HG02610 (cell line): Measurements from ENCODE around the gene SIRPG.
"Not testable (repeated sequence)": the region's sequence is repeated elsewhere in the genome, so short reads cannot be mapped to it uniquely, and the experiment has no call there.

ENCODE experiments used
- ATAC-seq: cut with Tn5 transposase; IDR thresholded peaks from one replicate; pipeline ENCODE4 v1.9.1; 2021; ENCODE audit warnings: mild to moderate bottlenecking, moderate library complexity; ENCODE audit not compliant: unreplicated experiment

Gene SIRPG

GRCh38 chr20:1657556-1658334, at the start of gene SIRPG:
SIRPG (minus strand) TSS chr20:1657779; CDS start chr20:1657714, 65 bp downstream.
- ATAC-seq, result no peak

GRCh38 chr20:1706887-1707286, 49.3 kb upstream of the SIRPG start:
- not testable (repeated sequence) for ATAC-seq

- no peak for ATAC-seq
Measured at GRCh38 chr20:1706079-1706478, 48.5 kb upstream of the SIRPG start.

DNA sequence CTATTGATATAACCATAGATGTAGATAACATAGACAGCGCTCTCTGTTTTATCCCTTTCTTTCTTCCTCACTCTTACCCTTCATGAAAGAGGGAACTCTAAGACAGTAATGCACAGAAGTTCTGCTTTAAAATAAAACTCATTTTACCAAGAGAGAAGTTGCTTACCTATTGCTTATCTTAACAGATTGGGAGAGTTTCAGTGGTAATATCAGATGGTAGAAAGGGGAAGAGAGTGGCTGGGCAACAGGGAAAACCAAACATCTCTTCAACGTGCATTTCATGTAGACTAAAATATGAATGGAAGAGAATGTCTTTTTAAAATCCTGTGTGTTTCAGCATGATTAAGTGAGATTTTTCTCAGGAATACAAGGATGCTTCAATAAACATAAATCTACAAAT, 45.3 kb upstream of the SIRPG start:
- ATAC-seq, result no peak

- ATAC-seq, result no peak
Measured at GRCh38 chr20:1702328-1702727, 44.7 kb upstream of the SIRPG start.

DNA sequence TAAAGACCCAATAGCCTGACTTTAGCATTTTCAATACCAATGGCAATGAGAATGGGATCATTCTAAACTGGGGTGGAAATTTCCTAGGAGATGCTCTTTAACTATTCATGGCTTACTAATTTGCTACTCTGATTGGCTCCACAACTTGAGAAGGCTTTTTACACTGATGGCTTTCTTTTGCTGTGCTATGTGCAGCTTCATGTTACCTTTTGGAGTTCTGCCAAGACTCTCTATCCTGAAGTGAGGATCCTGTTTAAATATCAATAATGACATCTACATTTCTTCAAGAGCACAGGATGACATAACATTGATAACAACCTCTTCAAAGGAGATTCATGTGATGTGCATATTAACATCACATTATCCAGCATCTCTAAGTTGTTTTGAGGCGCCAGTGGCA, 43.4 kb upstream of the SIRPG start:
- ATAC-seq, result no peak

DNA sequence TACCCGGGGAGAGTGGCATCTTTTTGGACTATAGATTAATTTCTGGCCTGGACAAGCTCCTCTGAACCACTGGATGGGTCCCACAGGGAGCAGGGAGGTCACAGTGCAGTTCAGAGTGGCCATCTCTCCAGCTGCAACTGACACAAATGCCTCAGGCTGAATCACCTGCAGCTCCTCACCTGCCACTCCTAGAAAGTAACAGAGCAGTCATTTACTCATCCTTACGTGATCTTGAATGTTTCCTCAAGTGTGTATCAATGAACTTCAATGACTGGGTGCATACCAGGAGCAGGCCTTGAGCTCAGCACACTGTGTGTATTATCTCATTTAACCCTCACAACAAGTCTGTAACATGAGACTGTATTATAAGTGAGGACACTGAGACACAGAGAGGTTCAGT, 40.0 kb upstream of the SIRPG start:
- no peak for ATAC-seq

DNA sequence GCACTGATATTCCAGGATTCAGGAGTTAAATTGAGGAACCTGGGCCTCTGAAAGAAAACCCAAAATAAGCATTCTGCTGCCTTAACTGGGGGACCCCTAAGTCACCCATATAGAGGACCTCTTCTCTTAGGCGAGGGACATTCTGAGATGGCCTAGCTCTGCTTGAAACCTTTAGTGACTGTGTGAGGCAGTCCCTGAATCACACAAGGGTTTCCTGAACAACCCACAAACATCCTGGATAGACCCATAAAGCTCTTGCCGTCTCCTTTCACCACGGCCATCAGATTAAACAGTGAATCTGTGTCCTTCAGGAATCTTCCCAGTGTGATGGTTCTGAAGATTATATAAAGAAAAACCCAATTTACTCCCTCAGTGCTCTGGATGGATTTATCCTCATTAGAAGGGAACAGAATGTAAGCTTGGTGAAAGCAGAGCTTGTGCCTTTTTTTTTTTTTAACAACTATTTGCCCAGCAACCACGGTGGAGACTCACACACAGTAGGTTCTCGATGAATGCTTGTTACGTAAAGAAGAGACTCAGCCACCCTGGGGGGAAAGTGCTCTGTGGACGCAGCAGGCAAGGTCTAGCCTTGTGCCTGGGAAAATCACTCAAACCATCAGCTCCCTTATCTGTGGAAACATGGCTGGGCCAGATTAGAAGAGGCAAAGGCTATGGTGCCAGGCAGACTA, 39.1 kb upstream of the SIRPG start:
- ATAC-seq, result no peak

- ATAC-seq, result no peak
Measured at GRCh38 chr20:1694672-1695071, 37.1 kb upstream of the SIRPG start.

GRCh38 chr20:1693427-1693826, 35.8 kb upstream of the SIRPG start:
- ATAC-seq, result no peak

DNA sequence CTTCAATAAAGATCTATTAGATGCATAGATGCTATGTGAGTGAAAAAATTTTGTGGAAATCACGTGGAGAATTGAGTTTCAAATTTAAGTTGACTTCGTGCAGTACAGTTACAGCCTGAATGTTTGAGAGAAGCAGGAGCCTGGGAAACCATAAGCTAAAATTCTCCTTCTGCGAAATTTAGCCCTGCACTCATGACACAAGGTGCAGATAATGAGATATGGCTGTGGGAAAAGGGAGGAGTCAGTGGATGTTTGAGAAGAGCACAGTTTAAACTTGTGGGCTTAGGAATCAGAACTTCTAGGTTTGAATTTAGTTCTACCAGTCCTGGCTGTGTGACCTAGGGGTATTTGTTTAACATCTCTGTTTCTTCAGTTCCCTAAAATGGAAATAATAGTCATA, 32.1 kb upstream of the SIRPG start:
- ATAC-seq, result no peak

GRCh38 chr20:1688886-1689538, 31.4 kb upstream of the SIRPG start:
- no peak for ATAC-seq

DNA sequence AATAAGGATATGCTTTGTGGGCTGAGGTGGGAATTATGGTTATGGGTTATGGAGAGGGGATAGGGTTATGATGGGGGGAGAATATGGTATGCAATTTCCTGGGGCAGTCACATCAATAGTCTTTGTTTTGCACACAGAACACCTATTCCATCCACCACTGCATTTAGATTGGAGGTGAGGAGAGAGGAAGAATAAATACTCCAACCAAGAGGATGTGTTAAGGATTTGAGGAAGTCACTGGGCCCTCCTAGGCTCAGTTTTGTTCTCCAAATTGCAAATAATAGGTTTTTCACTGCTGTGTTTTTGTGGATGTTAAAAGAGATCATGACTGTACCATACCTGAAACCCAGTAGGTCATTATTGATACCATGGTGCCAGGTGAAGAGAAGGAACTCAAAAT, 29.5 kb upstream of the SIRPG start:
- no peak for ATAC-seq

- ATAC-seq, result no peak
Measured at GRCh38 chr20:1686151-1686748, 28.7 kb upstream of the SIRPG start.

DNA sequence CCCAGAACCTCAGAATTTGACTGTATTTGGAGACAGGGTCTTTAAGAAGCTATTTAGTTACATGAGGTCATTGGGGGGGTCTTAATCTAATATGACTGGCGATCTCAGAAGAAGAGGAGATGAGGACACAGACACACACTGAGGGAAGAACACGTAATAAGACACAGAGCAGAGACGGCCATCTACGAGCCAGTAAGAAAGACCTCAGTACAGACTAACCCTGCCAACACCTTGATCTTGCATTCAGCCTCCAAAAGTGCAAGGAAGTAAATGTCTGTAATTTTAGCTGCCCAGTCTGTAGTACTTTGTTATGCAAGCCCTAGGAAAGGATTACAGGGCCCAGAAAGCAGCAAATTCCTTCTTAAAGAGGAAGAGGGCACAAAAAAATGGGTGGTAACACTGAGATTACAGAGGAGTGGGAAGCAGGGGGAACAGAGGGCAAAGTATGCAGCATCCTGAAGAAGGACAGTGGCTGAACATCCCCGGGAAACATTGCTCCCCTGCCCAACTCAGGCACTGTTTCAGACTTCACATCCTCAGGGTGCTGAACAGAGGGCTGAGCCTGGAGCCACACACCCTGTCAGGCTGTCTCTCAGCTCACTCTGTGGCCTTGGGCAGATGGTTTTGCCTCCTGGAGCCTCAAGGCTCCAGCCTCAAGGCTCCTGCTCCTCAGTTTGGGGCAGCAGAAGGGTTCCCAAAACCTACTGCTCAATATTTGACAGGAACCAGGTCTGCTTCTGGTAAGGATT, 27.9 kb upstream of the SIRPG start:
- ATAC-seq, result no peak

DNA sequence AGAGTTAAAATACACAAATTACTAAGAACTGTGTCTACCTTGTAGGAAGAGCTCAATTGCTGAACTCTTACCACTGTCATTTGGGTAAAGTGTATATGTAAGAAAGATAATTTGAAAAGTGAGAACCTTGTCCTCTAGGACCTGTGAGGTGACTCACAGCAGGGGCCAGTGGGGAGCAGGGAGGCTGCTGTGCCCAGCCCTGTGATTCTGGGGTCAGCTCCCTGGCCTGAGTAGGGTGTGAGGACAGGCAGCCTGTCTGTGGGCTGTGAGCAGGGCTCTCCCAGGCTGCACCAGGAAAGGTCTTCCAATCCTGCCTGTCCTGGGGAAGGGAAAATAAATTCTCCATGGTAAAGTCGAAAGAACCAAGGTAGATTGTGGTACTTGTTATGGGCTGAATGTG, 27.3 kb upstream of the SIRPG start:
- no peak for ATAC-seq

GRCh38 chr20:1676650-1677049, 19.1 kb upstream of the SIRPG start:
- ATAC-seq, result no peak

DNA sequence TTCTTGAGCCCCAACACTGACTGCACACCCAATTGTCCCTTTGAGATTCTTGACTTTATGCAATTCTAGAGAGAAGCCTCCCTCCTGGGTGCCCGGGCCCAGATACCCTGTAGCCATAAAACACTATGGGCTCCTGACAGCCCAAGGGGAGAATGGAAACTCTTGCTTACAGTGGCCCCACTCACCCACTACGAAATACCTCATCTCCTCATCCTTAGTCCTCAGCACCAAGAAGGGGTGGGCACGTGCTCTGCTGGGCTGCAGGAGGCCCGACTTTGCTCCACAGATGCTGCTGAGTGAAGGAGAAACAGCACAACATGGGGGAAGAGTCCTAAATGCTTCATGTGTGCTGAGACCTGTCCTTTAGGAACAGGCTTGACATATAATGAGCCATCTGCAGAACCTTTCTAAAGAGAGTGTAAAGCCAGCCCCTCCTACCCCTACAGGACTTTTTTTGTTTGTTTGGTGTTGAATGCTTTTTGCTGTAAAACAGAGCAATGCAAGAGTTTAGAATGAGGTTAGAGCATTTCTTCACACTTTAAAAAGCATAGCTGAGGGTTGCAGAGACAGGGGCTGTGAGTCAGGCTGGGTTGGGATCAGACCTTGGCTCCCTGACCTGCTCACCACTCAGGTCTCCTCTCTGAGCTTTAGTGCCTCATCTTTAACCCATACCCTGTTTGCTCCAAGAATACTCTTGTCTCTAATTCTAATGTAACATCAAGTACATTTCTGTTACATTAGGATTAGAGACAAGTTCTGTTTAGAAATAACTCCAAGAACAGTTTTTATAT, 17.6 kb upstream of the SIRPG start:
- ATAC-seq, result no peak

DNA sequence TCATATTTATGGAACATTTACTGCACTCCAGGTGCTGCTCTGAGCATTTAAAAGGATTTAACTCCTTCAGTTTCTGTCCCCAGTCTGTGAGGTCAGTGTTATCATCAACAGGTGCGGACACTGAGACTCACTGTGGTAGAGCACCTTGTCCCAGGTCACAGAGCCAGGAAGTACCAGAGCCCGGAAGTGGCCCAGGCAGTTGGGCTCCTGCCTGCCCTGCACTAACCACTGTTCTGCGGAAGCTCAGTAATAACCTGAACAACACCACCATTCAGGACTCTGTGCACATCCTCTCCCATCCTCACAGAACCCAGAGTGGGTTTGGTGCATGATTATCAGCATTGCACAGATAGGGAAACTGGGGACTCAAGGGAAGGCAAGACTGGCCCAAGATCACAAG, 16.8 kb upstream of the SIRPG start:
- no peak for ATAC-seq

DNA sequence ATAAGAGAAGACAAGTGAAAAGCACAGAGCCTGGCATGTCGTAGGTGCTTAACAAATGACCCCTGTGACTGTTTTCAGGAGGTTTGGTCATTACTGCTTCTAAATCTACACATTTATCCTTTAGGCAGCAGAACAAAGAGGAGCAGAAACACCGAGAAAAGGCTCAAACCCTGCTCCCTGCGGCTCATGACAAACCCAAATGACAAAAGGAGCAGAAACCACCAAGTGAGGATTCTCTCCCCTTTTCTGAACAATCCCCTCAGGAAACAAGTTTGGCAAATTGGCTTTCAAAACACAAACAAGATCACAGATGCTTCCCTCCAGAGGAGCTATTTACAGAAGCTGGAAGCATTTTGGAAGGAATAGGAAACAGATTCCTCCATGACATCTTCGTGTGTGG, 15.8 kb upstream of the SIRPG start:
- ATAC-seq, result no peak
